GM15510 (cell line): ENCODE measurements around the gene CDH12.

Experiments used
- POLR2A ChIP-seq: IDR thresholded peaks from 3 replicates; pipeline ENCODE4 v1.6.1; 2011; ENCODE audit warnings: borderline replicate concordance; ENCODE audit not compliant: insufficient read length; ENCODE audit errors: extremely low read depth

The CDH12 gene

DNA sequence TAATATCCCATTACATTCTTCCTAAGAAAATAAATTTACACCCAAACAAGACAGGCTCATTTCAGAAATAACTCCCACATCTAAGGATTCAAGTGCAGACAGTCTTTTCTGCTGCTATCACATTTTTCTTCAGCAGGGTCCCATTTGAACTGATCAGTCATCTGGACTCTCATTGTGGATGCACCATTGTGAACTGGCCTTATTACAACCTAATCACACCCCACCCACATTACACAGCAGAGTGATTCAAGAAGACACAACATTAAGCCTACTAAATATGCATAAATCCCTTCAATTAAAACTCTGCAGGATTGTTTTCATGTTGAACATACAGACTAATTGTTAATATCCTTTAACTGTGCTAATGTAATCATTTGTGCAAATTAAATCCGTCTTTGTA, 146.2 kb downstream of the CDH12 start:
- no peak for TF ChIP-seq POLR2A

- TF ChIP-seq POLR2A, result no peak
Observed at GRCh38 chr5:22699319-22699718, 153.8 kb downstream of the CDH12 start.

GRCh38 chr5:22693121-22693520, 160.0 kb downstream of the CDH12 start:
- no peak for TF ChIP-seq POLR2A

DNA sequence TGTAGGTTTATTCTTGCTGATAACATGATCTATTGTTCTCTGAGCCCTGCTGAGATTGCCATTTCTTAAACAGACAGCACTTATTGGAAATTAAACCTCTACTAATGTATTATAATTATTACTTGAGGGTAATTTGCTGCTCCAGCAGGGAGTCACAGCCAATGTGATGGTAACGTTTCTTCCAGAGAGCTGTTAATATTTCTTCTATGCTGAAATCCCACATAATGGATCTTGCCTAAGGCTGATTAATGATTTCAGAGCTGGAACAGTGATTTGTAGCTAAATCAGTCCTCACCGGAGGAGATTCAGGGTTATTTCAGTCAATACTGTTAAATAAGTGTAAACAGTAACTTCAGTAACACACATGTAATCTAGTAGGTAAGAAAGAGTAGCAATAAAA, 170.1 kb downstream of the CDH12 start:
- TF ChIP-seq POLR2A, result no peak

GRCh38 chr5:22678886-22679285, 174.3 kb downstream of the CDH12 start:
- TF ChIP-seq POLR2A, result no peak

- no peak for TF ChIP-seq POLR2A
Observed at GRCh38 chr5:22673131-22673530, 180.0 kb downstream of the CDH12 start.

DNA sequence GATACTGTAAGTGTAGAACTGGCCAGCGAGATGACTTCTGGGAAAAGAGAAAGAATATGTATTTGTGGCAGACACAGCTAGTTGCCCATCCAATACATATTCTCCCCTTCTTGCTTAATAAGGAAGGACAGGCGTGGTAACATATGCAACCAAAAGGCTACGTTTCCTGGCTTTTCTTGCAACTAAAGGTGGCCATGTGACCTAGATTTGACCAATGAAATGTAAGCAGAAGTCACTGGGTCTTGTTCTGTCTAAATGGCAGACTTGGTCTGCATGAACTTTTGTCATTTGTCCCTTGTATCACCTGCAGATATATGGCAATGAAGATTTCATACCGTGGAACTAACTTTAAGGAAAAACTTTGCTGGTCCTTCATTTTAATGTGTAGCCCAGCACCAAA, 183.8 kb downstream of the CDH12 start:
- no peak for TF ChIP-seq POLR2A

- TF ChIP-seq POLR2A, result no peak
Observed at GRCh38 chr5:22665801-22666200, 187.3 kb downstream of the CDH12 start.

GRCh38 chr5:22663134-22663533, 190.0 kb downstream of the CDH12 start:
- no peak for TF ChIP-seq POLR2A

GRCh38 chr5:22662391-22662790, 190.8 kb downstream of the CDH12 start:
- no peak for TF ChIP-seq POLR2A

DNA sequence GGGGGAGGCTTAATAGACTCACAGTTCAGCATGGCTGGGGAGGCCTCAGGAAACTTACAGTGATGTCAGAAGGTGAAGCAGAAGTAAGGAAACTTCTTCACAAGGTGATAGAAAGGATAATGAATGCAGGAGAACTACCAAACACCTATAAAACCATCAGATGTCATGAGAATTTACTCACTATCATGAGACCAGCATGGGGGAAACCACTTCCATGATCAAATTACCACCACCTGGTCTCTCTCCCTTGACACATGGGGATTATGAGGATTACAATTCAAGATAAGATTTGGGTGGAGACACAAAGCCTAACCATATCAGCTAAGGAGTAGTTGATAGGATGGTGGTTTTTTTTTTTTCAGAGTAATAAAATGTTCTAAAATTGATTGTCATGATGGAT, 201.8 kb downstream of the CDH12 start:
- no peak for TF ChIP-seq POLR2A

DNA sequence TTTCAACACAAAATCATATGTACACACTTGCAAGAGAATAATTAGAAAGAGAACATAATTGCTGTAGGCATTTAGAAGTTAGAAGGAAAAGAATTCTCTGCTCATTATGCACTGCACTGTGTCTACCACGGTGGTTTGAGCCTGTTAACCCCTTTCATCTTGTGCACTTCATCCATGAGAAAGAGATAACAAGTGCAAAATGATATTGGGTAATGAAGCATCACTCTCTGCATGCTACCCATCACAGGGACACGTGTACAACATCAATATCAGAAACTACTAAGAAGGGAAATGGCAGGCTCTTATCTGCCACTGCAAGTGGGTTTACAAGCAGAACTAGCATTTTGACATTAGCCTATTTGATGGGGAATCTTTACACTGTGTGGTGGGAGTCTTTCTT, 202.6 kb downstream of the CDH12 start:
- no peak for TF ChIP-seq POLR2A

- no peak for TF ChIP-seq POLR2A
Observed at GRCh38 chr5:22649074-22649473, 204.1 kb downstream of the CDH12 start.

DNA sequence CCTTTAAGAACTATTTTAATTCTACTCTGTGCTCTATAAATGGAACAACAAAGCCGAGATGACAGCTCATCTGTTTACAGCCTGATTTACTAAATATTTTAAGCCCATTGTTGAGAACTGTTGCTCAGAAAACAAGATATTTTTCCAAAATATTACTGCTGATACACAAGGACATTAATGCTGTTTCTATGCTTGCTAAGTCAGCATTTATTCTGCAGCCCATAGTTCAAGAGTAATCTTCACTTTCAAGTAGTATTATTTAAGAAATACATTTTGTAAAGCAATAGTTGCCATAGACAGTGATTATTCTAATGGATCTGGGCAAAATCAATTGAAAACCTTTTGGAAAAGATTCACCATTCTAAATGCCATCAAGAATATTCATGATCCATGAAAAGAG, 208.3 kb downstream of the CDH12 start:
- no peak for TF ChIP-seq POLR2A

GRCh38 chr5:22643356-22643755, 209.8 kb downstream of the CDH12 start:
- TF ChIP-seq POLR2A, result no peak

DNA sequence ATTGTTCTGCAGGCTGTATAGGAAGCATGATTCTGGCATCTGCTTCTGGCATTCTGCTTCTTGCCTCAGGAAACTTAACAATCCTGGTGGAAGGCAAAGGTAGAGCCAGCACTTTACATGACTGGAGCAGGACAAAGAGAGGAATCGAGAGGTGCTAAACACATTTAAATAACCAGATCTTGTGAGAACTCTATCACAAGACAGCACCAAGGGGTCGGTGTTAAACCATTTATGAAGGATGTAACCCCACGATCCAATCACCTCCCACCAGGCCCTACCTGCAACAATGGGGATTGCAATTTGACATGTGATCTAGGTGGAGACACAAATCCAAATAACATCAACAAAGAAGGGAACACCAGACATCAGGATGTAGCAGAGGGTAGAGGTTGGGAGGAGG, 221.5 kb downstream of the CDH12 start:
- no peak for TF ChIP-seq POLR2A

DNA sequence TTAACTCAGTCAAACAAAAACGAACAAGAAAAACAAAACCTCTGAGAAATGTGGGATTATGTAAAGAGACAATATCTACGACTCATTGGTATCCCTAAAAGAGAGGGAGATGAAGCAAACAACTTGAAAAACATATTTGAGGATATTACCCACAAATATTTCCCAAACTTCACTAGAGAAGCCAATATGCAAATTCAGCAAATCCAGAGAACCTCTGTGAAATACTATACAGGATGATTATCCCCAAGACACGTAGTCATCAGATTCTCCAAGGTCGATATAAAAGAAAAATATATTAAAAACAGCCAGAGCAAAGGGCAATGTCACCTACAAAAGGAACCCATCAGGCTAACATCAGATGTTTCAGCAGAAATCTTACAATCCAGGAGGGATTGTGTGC, 226.1 kb downstream of the CDH12 start:
- TF ChIP-seq POLR2A, result no peak
